ENCODE results near the gene CNGA4. TPM values are rescaled to one million over a fixed set of nuclear protein-coding genes. Genes with fewer than 3 reads are reported as not detected.

Gene CNGA4
- total and polyA plus RNA-seq, 2 of the 4 experiments (the other 2 are of a cell fraction) = under 0.01 to 0.12 TPM

GRCh38 chr11:6216501-6216900 is 22.4 kb upstream of the CNGA4 start:
- H3K9ac ChIP-seq (ENCODE audit: low read depth, low read length) = no peak overlapping the region
- H3K56ac ChIP-seq (ENCODE audit: extremely low read depth, insufficient read depth, low read length) = no peak overlapping the region
- no peak for ATAC-seq (ENCODE audit: low read depth)
- H3K36me3 ChIP-seq (ENCODE audit: control insufficient read depth, insufficient read depth, low read length) = peaks cover 39% of the 10 kb centered on the region
- H3K27me3 ChIP-seq (ENCODE audit: control insufficient read depth, insufficient read depth, low read length) = no peaks in the 10 kb centered on the region
- H3K14ac ChIP-seq (replicated peaks; ENCODE audit: low read depth, low read length) = no peak overlapping the region
- H2BK20ac ChIP-seq (ENCODE audit: low read depth, low read length) = no peak overlapping the region
- no peak overlapping the region for H4K8ac ChIP-seq (ENCODE audit: low read depth in 2 of 2, low read length in 2 of 2)
- TF ChIP-seq NFE2L2 (IDR thresholded peaks at IDR 0.05; ENCODE audit: low read depth, low read length) = no peak
- TF ChIP-seq MXI1 (IDR thresholded peaks at IDR 0.05; ENCODE audit: borderline replicate concordance, low read depth, low read length) = no peak
- TF ChIP-seq, protein P1, sequence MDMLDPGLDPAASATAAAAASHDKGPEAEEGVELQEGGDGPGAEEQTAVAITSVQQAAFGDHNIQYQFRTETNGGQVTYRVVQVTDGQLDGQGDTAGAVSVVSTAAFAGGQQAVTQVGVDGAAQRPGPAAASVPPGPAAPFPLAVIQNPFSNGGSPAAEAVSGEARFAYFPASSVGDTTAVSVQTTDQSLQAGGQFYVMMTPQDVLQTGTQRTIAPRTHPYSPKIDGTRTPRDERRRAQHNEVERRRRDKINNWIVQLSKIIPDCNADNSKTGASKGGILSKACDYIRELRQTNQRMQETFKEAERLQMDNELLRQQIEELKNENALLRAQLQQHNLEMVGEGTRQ (IDR thresholded peaks at IDR 0.05; ENCODE audit: low read depth, low read length) = no peak
- TF ChIP-seq MAZ (IDR thresholded peaks at IDR 0.05; ENCODE audit: borderline replicate concordance, low read depth, low read length) = no peak
- TF ChIP-seq CTCF (conservative IDR thresholded peaks at IDR 0.05; ENCODE audit: low read depth, low read length) = no peak
- TF ChIP-seq RFX5 (IDR thresholded peaks at IDR 0.05; ENCODE audit: low read depth, low read length) = no peak
- 93% methylated on average over 3 of the region's 4 CpGs; no CpG with 5 or more reads in 1 of the 2 experiments for WGBS, 2 experiments (ENCODE audit: extremely low coverage in 2 of 2, insufficient read length in 1 of 2)
- H2BK5ac ChIP-seq (ENCODE audit: low read depth, low read length, poor library complexity, severe bottlenecking) = no peak overlapping the region
- intact Hi-C loops (cut with micrococcal nuclease) (no loop called here), dilution Hi-C loops (cut with HindIII; ENCODE audit: low sequenced_read_pairs, unreplicated experiment) (no loop called here), in situ Hi-C loops (cut with MboI; ENCODE audit: low sequenced_read_pairs) (no loop called here)
- H2BK120ac ChIP-seq (ENCODE audit: low read depth, low read length) = no peak overlapping the region
- no peak overlapping the region for H2BK15ac ChIP-seq (ENCODE audit: low read depth, low read length)
- H4K20me1 ChIP-seq (ENCODE audit: insufficient read depth, low read length) = peaks cover 3% of the 10 kb centered on the region; the same call in 1 of the 2 replicates
- H3K4me2 ChIP-seq (ENCODE audit: low read depth, low read length) = no peak overlapping the region
- ChIA-PET POLR2A (ENCODE audit: unreplicated experiment) (no interaction called here), CTCF (interaction anchor here (0.7 kb wide), 1 partner anchor 9 kb away, joined by 3 read pairs; no protein-coding TSS in a partner anchor)
- H3K4ac ChIP-seq (ENCODE audit: low read depth, low read length) = no peak overlapping the region
- no peak for DNase-seq
- no peak overlapping the region for H4K5ac ChIP-seq (ENCODE audit: low read depth, low read length)
- H3K4me1 ChIP-seq (ENCODE audit: control insufficient read depth, insufficient read depth, low read length) = peaks cover 5% of the 10 kb centered on the region
- no peak overlapping the region for H2AK5ac ChIP-seq (ENCODE audit: low read depth, low read length)
- no peak overlapping the region for H2AK9ac ChIP-seq (replicated peaks; ENCODE audit: low read depth, low read length, poor library complexity)
- no peak overlapping the region for H3K4me3 ChIP-seq (ENCODE audit: insufficient read depth, low read depth, low read length)
- H4K91ac ChIP-seq (ENCODE audit: insufficient read depth, low read depth, low read length) = no peak overlapping the region
- no peak overlapping the region for H2AFZ ChIP-seq (replicated peaks; ENCODE audit: low read length, poor library complexity)
- no peak overlapping the region for H3K18ac ChIP-seq (ENCODE audit: low read depth, low read length)
- peaks cover 8 to 11% of the 10 kb centered on the region in 2 experiments; a peak in 3 of 4 replicates for H3K79me1 ChIP-seq (ENCODE audit: low read depth in 1 of 2, low read length in 2 of 2)
- H3K9me3 ChIP-seq (ENCODE audit: control insufficient read depth, insufficient read depth, low read length) = no peaks in the 10 kb centered on the region
- H3K9me1 ChIP-seq (ENCODE audit: insufficient read depth, low read length) = peaks cover 2% of the 10 kb centered on the region; the same call in 1 of the 2 replicates
- no TSS peak for BruUV-seq (replicated peaks)
- no peak overlapping the region for H3K27ac ChIP-seq (ENCODE audit: insufficient read depth, low read length)
- H3K23ac ChIP-seq (ENCODE audit: low read depth, low read length) = no peak overlapping the region
